PC-3 (cell line): ENCODE results near the gene PCARE.

Source experiments
- EZH2phosphoT487 ChIP-seq: fragments of 300-600 bp; sonication (generic); IDR thresholded peaks from 2 replicates; pipeline ENCODE4 v1.6.1; 2018; ENCODE audit warnings: mild to moderate bottlenecking, antibody characterized with exemption, low read length, borderline replicate concordance
- TF ChIP-seq, protein P1 (sequence below): fragments of 300-600 bp; sonication (generic); conservative IDR thresholded peaks from 2 replicates; pipeline ENCODE4 v1.5.1; 2017; ENCODE audit warnings: antibody characterized with exemption, low read depth, mild to moderate bottlenecking, low read length

DNA sequence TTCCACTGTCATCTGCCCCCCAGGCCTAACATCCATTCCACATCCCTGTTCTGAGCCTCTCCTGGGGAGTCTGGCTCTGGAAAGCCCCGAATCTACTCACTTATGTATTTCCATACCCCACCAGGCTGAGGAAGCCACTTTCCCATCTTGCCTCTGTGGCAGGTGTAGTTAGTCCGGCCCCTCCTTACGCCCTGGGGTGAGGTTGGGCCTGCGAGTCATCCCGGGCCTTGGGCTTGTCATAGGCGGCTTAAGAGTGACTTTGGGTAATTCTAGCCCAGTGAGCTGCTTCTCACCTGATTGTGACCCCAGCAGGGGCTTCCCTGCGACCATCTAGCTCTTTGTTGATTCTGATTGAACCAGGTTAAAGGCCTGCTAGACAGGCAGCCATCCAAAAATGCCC is 21.1 kb downstream of the PCARE start:
- TF ChIP-seq, protein P1, sequence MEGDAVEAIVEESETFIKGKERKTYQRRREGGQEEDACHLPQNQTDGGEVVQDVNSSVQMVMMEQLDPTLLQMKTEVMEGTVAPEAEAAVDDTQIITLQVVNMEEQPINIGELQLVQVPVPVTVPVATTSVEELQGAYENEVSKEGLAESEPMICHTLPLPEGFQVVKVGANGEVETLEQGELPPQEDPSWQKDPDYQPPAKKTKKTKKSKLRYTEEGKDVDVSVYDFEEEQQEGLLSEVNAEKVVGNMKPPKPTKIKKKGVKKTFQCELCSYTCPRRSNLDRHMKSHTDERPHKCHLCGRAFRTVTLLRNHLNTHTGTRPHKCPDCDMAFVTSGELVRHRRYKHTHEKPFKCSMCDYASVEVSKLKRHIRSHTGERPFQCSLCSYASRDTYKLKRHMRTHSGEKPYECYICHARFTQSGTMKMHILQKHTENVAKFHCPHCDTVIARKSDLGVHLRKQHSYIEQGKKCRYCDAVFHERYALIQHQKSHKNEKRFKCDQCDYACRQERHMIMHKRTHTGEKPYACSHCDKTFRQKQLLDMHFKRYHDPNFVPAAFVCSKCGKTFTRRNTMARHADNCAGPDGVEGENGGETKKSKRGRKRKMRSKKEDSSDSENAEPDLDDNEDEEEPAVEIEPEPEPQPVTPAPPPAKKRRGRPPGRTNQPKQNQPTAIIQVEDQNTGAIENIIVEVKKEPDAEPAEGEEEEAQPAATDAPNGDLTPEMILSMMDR: no peak
- no peak for TF ChIP-seq EZH2phosphoT487
